A549 (cell line): Measurements from ENCODE around the gene USP15. TPM values are rescaled to one million over a fixed set of nuclear protein-coding genes. Genes with fewer than 3 reads are reported as not detected.

Experiments used
- ATAC-seq, 2 experiments: fragments of 200-7000 bp in 1 of 2; fragments of >200 bp in 1 of 2; cut with Nextera tagmentation in 1 of 2; cut with Tn5 transposase in 1 of 2; 3 replicates each; pipeline versions ENCODE4 v1.8.0 to v1.9.1; 2018 to 2020; ENCODE audit warnings: mild to moderate bottlenecking in 1 of 2, moderate library complexity in 1 of 2
- CTCF ChIA-PET: fragments of 300-600 bp; sonication (Branson Sonifier 250); formaldehyde crosslinking; extraction: SDS; loops from one replicate; lab custom pipeline; 2021; ENCODE audit warnings: antibody characterized with exemption, inconsistent platforms; lab: Yijun Ruan, JAX
- POLR2A ChIA-PET: fragments of 350-600 bp; formaldehyde crosslinking; extraction: SDS; loops from one replicate; lab custom pipeline; 2021; ENCODE audit warnings: antibody characterized with exemption, inconsistent platforms; lab: Yijun Ruan, JAX
- DNase-seq, 2 experiments: peaks; one replicate each; pipeline versions ENCODE4 v3.0.0 to v3.0.0-alpha.2; 2011 to 2016; ENCODE audit warnings: low read depth in 1 of 2, low spot score in 1 of 2
- FAIRE-seq: peaks from 2 replicates; lab custom pipeline; 2011; peaks lifted over from hg19 to GRCh38; lab: Jason Lieb, UNC
- H3K27ac ChIP-seq, 2 experiments: fragments of >200 bp; sonication (Bioruptor Twin); formaldehyde crosslinking; 3 replicates each; pipeline ENCODE4 v1.5.1; 2016 to 2017
- H3K4me1 ChIP-seq: fragments of >200 bp; sonication (Bioruptor Twin); formaldehyde crosslinking; 3 replicates; pipeline ENCODE4 v1.6.1; 2016
- H3K4me2 ChIP-seq: fragments of >200 bp; sonication (Bioruptor Twin); formaldehyde crosslinking; 3 replicates; pipeline ENCODE4 v1.6.1; 2016
- H3K4me3 ChIP-seq: fragments of >200 bp; sonication (Bioruptor Twin); formaldehyde crosslinking; 3 replicates; pipeline ENCODE4 v1.5.1; 2016
- H3K9me3 ChIP-seq: fragments of >200 bp; sonication (Bioruptor Twin); formaldehyde crosslinking; 3 replicates; pipeline ENCODE4 v1.6.1; 2016
- ATOH8 ChIP-seq: fragments of 250-450 bp; sonication (Bioruptor Pico); IDR thresholded peaks from 2 replicates; pipeline ENCODE4 v1.5.0; 2020; ENCODE audit warnings: low read depth, mild to moderate bottlenecking, moderate library complexity
- CBX2 ChIP-seq: fragments of 200-600 bp; sonication (generic); IDR thresholded peaks from 2 replicates; pipeline ENCODE4 v1.6.1; 2016; ENCODE audit warnings: low read depth, mild to moderate bottlenecking, borderline replicate concordance
- CHD4 ChIP-seq: fragments of 200-600 bp; sonication (generic); IDR thresholded peaks from 2 replicates; pipeline ENCODE4 v1.6.1; 2016; ENCODE audit warnings: antibody characterized with exemption, mild to moderate bottlenecking, borderline replicate concordance
- EP300 ChIP-seq, 2 experiments: fragments of >200 bp; sonication (Bioruptor Twin); formaldehyde crosslinking; IDR thresholded peaks; 2 replicates in 1 of 2; 3 replicates in 1 of 2; pipeline ENCODE4 v1.6.1; 2016 to 2017
- FOSL2 ChIP-seq, 2 experiments: fragments of 450-650 bp in 1 of 2; fragments of >200 bp in 1 of 2; sonication (Bioruptor Twin) in 1 of 2; formaldehyde crosslinking; IDR thresholded peaks; 2 replicates each; pipeline versions ENCODE4 v1.5.0 to v1.6.1; 2016 to 2020; ENCODE audit warnings: mild to moderate bottlenecking in 1 of 2, moderate library complexity in 1 of 2
- HEYL ChIP-seq: fragments of 250-450 bp; sonication (Bioruptor Pico); IDR thresholded peaks from 2 replicates; pipeline ENCODE4 v1.8.0; 2021; ENCODE audit warnings: mild to moderate bottlenecking, moderate library complexity
- HOXB13 ChIP-seq: fragments of 250-450 bp; sonication (Bioruptor Pico); IDR thresholded peaks from 2 replicates; pipeline ENCODE4 v1.5.0; 2020; ENCODE audit warnings: low read depth, mild to moderate bottlenecking, moderate library complexity
- HOXB5 ChIP-seq: fragments of 250-450 bp; sonication (Bioruptor Pico); IDR thresholded peaks from 2 replicates; pipeline ENCODE4 v1.5.0; 2020; ENCODE audit warnings: mild to moderate bottlenecking, moderate library complexity
- JUN ChIP-seq, 2 experiments: fragments of >200 bp; sonication (Bioruptor Twin); formaldehyde crosslinking; IDR thresholded peaks; 2 replicates in 1 of 2; 3 replicates in 1 of 2; pipeline ENCODE4 v1.6.1; 2016 to 2017
- JUNB ChIP-seq: fragments of >200 bp; sonication (Bioruptor Twin); formaldehyde crosslinking; IDR thresholded peaks from 2 replicates; pipeline ENCODE4 v1.6.1; 2016
- MAX ChIP-seq: IDR thresholded peaks from 2 replicates; pipeline ENCODE4 v1.6.1; 2012
- MAZ ChIP-seq: fragments of 150-350 bp; IDR thresholded peaks from 2 replicates; pipeline ENCODE4 v1.6.1; 2014; ENCODE audit warnings: antibody characterized with exemption, low read depth, low read length, borderline replicate concordance
- MYC ChIP-seq: IDR thresholded peaks from 2 replicates; pipeline ENCODE4 v1.6.1; 2012; ENCODE audit warnings: mild to moderate bottlenecking, inconsistent platforms, low read length, improper control_type of control experiment, borderline replicate concordance
- NFE2L2 ChIP-seq: fragments of 150-350 bp; conservative IDR thresholded peaks from 2 replicates; pipeline ENCODE4 v1.6.1; 2014; ENCODE audit warnings: low read length
- RARB ChIP-seq: fragments of 250-450 bp; sonication (Bioruptor Pico); IDR thresholded peaks from 2 replicates; pipeline ENCODE4 v1.8.0; 2021; ENCODE audit warnings: mild to moderate bottlenecking, moderate library complexity
- RCOR1 ChIP-seq: fragments of 150-350 bp; IDR thresholded peaks from 2 replicates; pipeline ENCODE4 v1.6.1; 2014; ENCODE audit warnings: antibody characterized with exemption, low read length, low read depth
- RFX5 ChIP-seq: fragments of 450-650 bp; IDR thresholded peaks from 2 replicates; pipeline ENCODE4 v1.7.1; 2014; ENCODE audit warnings: antibody characterized with exemption, mild to moderate bottlenecking, moderate library complexity
- SREBF2 ChIP-seq: fragments of 450-650 bp; IDR thresholded peaks from 2 replicates; pipeline ENCODE4 v1.6.1; 2014; ENCODE audit warnings: mild to moderate bottlenecking, moderate library complexity
- TFCP2L1 ChIP-seq: fragments of 250-450 bp; sonication (Bioruptor Pico); IDR thresholded peaks from 2 replicates; pipeline ENCODE4 v1.5.0; 2021; ENCODE audit warnings: mild to moderate bottlenecking
- TP53 ChIP-seq: fragments of 250-450 bp; sonication (Bioruptor Pico); IDR thresholded peaks from 2 replicates; pipeline ENCODE4 v1.5.0; 2021; ENCODE audit warnings: mild to moderate bottlenecking, moderate library complexity
- USF2 ChIP-seq: fragments of 450-650 bp; IDR thresholded peaks from 2 replicates; pipeline ENCODE4 v1.6.1; 2014; ENCODE audit warnings: antibody characterized with exemption
- ZC3H11A ChIP-seq: fragments of 450-650 bp; IDR thresholded peaks from 2 replicates; pipeline ENCODE4 v1.6.1; 2014; ENCODE audit warnings: antibody characterized with exemption, mild to moderate bottlenecking
- ZFP36 ChIP-seq: fragments of 450-650 bp; IDR thresholded peaks from 2 replicates; pipeline ENCODE4 v1.6.1; 2014; ENCODE audit warnings: borderline replicate concordance; ENCODE audit not compliant: partially characterized antibody
- ZSCAN20 ChIP-seq: fragments of 250-450 bp; sonication (Bioruptor Pico); IDR thresholded peaks from 2 replicates; pipeline ENCODE4 v1.8.0; 2022; ENCODE audit warnings: mild to moderate bottlenecking, moderate library complexity
- WGBS: methylation state at CpG from one replicate; pipeline ENCODE4 v1.1.6; 2017; ENCODE audit errors: missing lambda C conversion rate; 5-methylcytosine and 5-hydroxymethylcytosine counted together
- polyA plus RNA-seq, 4 experiments: library from polyadenylated mRNA; depleted of rRNA in 3 of 4; stranded (reverse); fragments of >200 nt; fragmentation: RNase III in 1 of 4; extraction: RNeasy Plus Mini Kit Qiagen cat#74134 plus additional on column Dnase treatment in 1 of 4; gene quantifications; 2 replicates in 3 of 4; 3 replicates in 1 of 4; pipeline ENCODE4 v1.2.3, GENCODE V29; 2011 to 2017
- TF ChIP-seq, protein P1 (sequence below): fragments of >200 bp; sonication (Bioruptor Twin); formaldehyde crosslinking; IDR thresholded peaks from 3 replicates; pipeline ENCODE4 v1.5.1; 2016
- TF ChIP-seq, protein P2 (sequence below): fragments of >200 bp; sonication (Bioruptor Twin); formaldehyde crosslinking; IDR thresholded peaks from 3 replicates; pipeline ENCODE4 v1.6.1; 2016

Gene USP15
- polyA plus RNA-seq, 2 of the 4 experiments (the other 2 are of a cell fraction): 30.4 to 67.6 TPM

DNA sequence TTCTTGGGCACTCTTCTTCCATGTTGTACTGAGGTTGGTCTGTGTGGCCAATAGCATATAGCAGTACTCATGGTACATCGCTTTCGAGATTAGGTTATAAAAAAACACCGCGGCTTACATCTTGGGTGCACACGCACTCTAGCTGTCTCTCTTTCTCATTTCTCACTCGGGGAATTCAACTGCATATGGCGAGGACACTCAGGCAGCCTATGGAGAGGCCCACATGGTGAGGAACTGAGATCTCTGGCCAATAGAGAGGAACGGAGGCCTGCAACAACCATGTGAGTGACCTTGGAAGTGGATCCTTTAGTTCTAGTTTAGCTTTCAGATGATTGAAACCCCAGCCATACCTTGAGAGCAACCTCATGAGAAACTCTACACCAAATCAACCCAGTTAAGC lies 45.6 kb downstream of the USP15 start:
- 97% methylated on average over 8 of the region's 8 CpGs for WGBS
- Histone ChIP-seq H3K4me3 (no peak overlapping the region), H3K9me3 (peaks cover 16% of the 10 kb centered on the region), H3K4me2 (no peak overlapping the region), H3K27ac (no peak overlapping the region), H3K4me1 (no peaks in the 10 kb centered on the region)
- no peak for DNase-seq
- ATAC-seq: no peak
- FAIRE-seq: no peak
- ChIA-PET POLR2A (no interaction called here), CTCF (no interaction called here)
- TF ChIP-seq ZFP36 (no peak), ATOH8 (CRISPR knock-in tag) (no peak), HOXB13 (CRISPR knock-in tag) (no peak), TFCP2L1 (no peak), MAZ (no peak), MYC (no peak), HOXB5 (CRISPR knock-in tag) (no peak)
- TF ChIP-seq, protein P1, sequence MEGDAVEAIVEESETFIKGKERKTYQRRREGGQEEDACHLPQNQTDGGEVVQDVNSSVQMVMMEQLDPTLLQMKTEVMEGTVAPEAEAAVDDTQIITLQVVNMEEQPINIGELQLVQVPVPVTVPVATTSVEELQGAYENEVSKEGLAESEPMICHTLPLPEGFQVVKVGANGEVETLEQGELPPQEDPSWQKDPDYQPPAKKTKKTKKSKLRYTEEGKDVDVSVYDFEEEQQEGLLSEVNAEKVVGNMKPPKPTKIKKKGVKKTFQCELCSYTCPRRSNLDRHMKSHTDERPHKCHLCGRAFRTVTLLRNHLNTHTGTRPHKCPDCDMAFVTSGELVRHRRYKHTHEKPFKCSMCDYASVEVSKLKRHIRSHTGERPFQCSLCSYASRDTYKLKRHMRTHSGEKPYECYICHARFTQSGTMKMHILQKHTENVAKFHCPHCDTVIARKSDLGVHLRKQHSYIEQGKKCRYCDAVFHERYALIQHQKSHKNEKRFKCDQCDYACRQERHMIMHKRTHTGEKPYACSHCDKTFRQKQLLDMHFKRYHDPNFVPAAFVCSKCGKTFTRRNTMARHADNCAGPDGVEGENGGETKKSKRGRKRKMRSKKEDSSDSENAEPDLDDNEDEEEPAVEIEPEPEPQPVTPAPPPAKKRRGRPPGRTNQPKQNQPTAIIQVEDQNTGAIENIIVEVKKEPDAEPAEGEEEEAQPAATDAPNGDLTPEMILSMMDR: no peak

DNA sequence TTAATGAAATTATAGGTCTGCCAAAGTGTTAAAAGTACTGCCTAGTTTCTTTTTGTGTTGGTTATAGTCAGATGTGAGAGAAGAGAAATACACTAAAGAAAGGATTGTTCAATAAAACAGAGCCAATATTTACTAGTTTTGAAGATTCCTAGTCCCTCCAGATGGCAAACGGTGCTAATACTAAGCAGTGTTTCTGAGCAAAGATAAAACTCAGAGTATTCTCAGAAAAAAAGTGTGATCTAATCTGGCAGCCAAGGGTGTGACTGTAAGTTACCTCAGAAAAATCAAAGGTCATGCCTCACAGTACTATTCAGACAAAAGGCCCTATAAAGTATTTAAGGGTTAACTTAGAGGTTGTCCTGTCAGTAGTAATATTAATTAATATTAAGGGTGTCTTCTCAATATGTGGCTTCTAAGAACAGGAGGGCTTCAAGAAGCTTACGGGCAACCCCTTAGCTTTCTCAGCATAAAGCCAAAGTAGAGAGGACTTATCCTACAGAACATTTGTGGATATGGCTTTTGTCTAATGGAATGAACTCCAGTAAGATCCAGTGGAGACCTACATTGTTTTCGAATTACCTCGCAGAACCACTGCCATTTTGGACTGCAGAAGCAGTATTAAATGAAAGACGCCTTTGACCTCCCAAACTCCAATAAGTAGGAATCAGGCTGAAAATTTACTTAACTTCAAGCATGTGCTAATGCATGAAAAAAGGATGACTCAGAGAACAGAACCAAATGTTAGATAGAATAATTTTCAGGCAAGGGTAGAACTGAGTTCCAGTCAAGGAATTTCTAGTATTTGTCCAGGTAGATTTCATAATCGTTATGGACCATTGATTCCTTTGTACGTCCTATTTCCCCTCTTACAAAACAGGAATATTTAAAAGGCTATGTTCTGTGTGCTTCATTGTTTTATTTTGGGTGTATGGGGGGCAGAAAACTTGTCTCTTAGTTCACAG lies 46.6 kb downstream of the USP15 start:
- 94% methylated on average over 7 of the region's 7 CpGs for WGBS
- no peak overlapping the region for H3K4me3 ChIP-seq
- H3K27ac ChIP-seq: no peak overlapping the region
- peaks cover 16% of the 10 kb centered on the region for H3K9me3 ChIP-seq
- TF ChIP-seq ATOH8 (CRISPR knock-in tag) (no peak), MAX (no peak), CHD4 (no peak), EP300 (IDR thresholded peaks at IDR 0.05) (no peak), HEYL (CRISPR knock-in tag) (no peak)
- no peak for DNase-seq
- no peak for ATAC-seq
- no peaks in the 10 kb centered on the region for H3K4me1 ChIP-seq
- no peak overlapping the region for H3K4me2 ChIP-seq
- no peak for FAIRE-seq
- ChIA-PET CTCF (no interaction called here), POLR2A (no interaction called here)

- Histone ChIP-seq H3K4me2 (no peak overlapping the region), H3K27ac (no peak overlapping the region), H3K4me1 (peaks cover 6% of the 10 kb centered on the region; the same call in 2 of the 3 replicates), H3K9me3 (peaks cover 12% of the 10 kb centered on the region), H3K4me3 (no peak overlapping the region)
- FAIRE-seq: no peak
- TF ChIP-seq RCOR1 (no peak), ZC3H11A (no peak), JUNB (no peak), SREBF2 (no peak), USF2 (no peak), JUN (IDR thresholded peaks at IDR 0.05) (no peak), FOSL2 (IDR thresholded peaks at IDR 0.05) (no peak), FOSL2 (CRISPR knock-in tag; IDR thresholded peaks at IDR 0.05) (no peak), RFX5 (no peak), CBX2 (no peak), RARB (CRISPR knock-in tag) (no peak), NFE2L2 (no peak), ZSCAN20 (CRISPR knock-in tag) (no peak), TP53 (CRISPR knock-in tag) (no peak)
- TF ChIP-seq, protein P2, sequence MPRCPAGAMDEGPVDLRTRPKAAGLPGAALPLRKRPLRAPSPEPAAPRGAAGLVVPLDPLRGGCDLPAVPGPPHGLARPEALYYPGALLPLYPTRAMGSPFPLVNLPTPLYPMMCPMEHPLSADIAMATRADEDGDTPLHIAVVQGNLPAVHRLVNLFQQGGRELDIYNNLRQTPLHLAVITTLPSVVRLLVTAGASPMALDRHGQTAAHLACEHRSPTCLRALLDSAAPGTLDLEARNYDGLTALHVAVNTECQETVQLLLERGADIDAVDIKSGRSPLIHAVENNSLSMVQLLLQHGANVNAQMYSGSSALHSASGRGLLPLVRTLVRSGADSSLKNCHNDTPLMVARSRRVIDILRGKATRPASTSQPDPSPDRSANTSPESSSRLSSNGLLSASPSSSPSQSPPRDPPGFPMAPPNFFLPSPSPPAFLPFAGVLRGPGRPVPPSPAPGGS: no peak
- no peak for ATAC-seq
- POLR2A ChIA-PET: no interaction called here
- CTCF ChIA-PET: no interaction called here
- 88% methylated on average over 3 of the region's 3 CpGs for WGBS
- no peak for DNase-seq
These were observed 48.0 kb downstream of the USP15 start for GRCh38 chr12:62308201-62308600.
